NB4 (cell line): ENCODE measurements around the gene ETDC.
"Not testable (repeated sequence)": the region's sequence is repeated elsewhere in the genome, so short reads cannot be mapped to it uniquely, and the experiment has no call there.

Source experiments
- MYC ChIP-seq: IDR thresholded peaks from 2 replicates; pipeline ENCODE4 v1.6.1; 2011; ENCODE audit warnings: low read depth, low read length
- POLR2A ChIP-seq: IDR thresholded peaks from 2 replicates; pipeline ENCODE4 v1.6.1; 2011; ENCODE audit warnings: mild to moderate bottlenecking; ENCODE audit not compliant: insufficient read length; ENCODE audit errors: extremely low read depth
- TF ChIP-seq, protein P1 (sequence below): IDR thresholded peaks from one replicate; pipeline ENCODE4 v1.5.1; 2012; ENCODE audit warnings: low read depth, low read length

DNA sequence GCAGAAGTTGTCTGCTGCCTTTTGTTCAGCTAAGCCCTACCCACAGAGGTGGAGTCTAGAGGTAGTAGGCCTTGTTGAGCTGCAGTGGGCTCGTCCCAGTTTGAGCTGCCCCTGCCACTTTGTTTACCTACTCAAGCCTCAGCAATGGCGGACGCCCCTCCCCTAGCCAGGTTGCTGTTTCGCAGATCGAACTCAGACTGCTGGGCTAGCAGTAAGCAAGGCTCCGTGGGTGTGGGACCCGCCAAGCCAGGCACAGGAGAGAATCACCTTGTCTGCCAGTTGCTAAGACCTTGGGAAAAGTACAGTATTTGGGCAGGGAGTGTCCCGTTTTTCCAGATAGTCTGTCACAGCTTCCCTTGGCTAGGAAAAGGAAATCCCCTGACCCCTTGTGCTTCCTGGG is 45.9 kb upstream of the ETDC start:
- TF ChIP-seq, protein P1, sequence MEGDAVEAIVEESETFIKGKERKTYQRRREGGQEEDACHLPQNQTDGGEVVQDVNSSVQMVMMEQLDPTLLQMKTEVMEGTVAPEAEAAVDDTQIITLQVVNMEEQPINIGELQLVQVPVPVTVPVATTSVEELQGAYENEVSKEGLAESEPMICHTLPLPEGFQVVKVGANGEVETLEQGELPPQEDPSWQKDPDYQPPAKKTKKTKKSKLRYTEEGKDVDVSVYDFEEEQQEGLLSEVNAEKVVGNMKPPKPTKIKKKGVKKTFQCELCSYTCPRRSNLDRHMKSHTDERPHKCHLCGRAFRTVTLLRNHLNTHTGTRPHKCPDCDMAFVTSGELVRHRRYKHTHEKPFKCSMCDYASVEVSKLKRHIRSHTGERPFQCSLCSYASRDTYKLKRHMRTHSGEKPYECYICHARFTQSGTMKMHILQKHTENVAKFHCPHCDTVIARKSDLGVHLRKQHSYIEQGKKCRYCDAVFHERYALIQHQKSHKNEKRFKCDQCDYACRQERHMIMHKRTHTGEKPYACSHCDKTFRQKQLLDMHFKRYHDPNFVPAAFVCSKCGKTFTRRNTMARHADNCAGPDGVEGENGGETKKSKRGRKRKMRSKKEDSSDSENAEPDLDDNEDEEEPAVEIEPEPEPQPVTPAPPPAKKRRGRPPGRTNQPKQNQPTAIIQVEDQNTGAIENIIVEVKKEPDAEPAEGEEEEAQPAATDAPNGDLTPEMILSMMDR, result not testable (repeated sequence)
- not testable (repeated sequence) for TF ChIP-seq POLR2A, MYC
